GM19324 (cell line): Measurements from ENCODE around the gene DUSP7.

Experiments used
- ATAC-seq: cut with Tn5 transposase; IDR thresholded peaks from one replicate; pipeline ENCODE4 v1.9.1; 2021; ENCODE audit warnings: mild to moderate bottlenecking, moderate library complexity; ENCODE audit not compliant: unreplicated experiment, low FRiP score

The DUSP7 gene

GRCh38 chr3:52086976-52087663, 30.7 kb upstream of the DUSP7 start:
- ATAC-seq = no peak

GRCh38 chr3:52086461-52086860, 30.1 kb upstream of the DUSP7 start:
- no peak for ATAC-seq

- no peak for ATAC-seq
These were observed 29.4 kb upstream of the DUSP7 start for GRCh38 chr3:52085681-52086282.

- ATAC-seq = no peak
These were observed 28.7 kb upstream of the DUSP7 start for GRCh38 chr3:52084954-52085680.

GRCh38 chr3:52084216-52084945, 28.0 kb upstream of the DUSP7 start:
- no peak for ATAC-seq

- no peak for ATAC-seq
These were observed 27.3 kb upstream of the DUSP7 start for GRCh38 chr3:52083556-52084087.

- no peak for ATAC-seq
These were observed 26.6 kb upstream of the DUSP7 start for GRCh38 chr3:52082951-52083350.

- no peak for ATAC-seq
These were observed 24.7 kb upstream of the DUSP7 start for GRCh38 chr3:52080830-52081719.

GRCh38 chr3:52079958-52080357, 23.6 kb upstream of the DUSP7 start:
- ATAC-seq = no peak

GRCh38 chr3:52078781-52079560, 22.6 kb upstream of the DUSP7 start:
- no peak for ATAC-seq

GRCh38 chr3:52077925-52078324, 21.6 kb upstream of the DUSP7 start:
- no peak for ATAC-seq

GRCh38 chr3:52076896-52077780, 20.8 kb upstream of the DUSP7 start:
- ATAC-seq = no peak

GRCh38 chr3:52073490-52073889, 17.1 kb upstream of the DUSP7 start:
- ATAC-seq = no peak

- ATAC-seq = no peak
These were observed 16.1 kb upstream of the DUSP7 start for GRCh38 chr3:52072471-52072870.

GRCh38 chr3:52072020-52072419, 15.6 kb upstream of the DUSP7 start:
- no peak for ATAC-seq

- no peak for ATAC-seq
These were observed 14.6 kb upstream of the DUSP7 start for GRCh38 chr3:52070724-52071621.

GRCh38 chr3:52069855-52070254, 13.5 kb upstream of the DUSP7 start:
- no peak for ATAC-seq
